ENCODE data around the gene SLC31A1.

Gene SLC31A1

GRCh38 chr9:113309204-113309813 is 88.0 kb downstream of the SLC31A1 start:
- peak; percentile 90 for TF ChIP-seq CTCF (IDR thresholded peaks at IDR 0.05; ENCODE audit: insufficient read depth, low read depth, low read length, missing control alignments)
- no peak overlapping the region for H3K4me3 ChIP-seq (ENCODE audit: low read length)
- DNase-seq (ENCODE audit: low read depth) = peak; percentile 60

GRCh38 chr9:113310538-113310937 is 89.2 kb downstream of the SLC31A1 start:
- no peak for DNase-seq (ENCODE audit: low read depth)
- no peak overlapping the region for H3K4me3 ChIP-seq (ENCODE audit: low read length)
- no peak for TF ChIP-seq CTCF (IDR thresholded peaks at IDR 0.05; ENCODE audit: insufficient read depth, low read depth, low read length, missing control alignments)

GRCh38 chr9:113311961-113312360 is 90.6 kb downstream of the SLC31A1 start:
- no peak overlapping the region for H3K4me3 ChIP-seq (ENCODE audit: low read length)
- no peak for TF ChIP-seq CTCF (IDR thresholded peaks at IDR 0.05; ENCODE audit: insufficient read depth, low read depth, low read length, missing control alignments)
- no peak for DNase-seq (ENCODE audit: low read depth)

- H3K4me3 ChIP-seq (ENCODE audit: low read length) = no peak overlapping the region
- no peak for TF ChIP-seq CTCF (IDR thresholded peaks at IDR 0.05; ENCODE audit: insufficient read depth, low read depth, low read length, missing control alignments)
- DNase-seq (ENCODE audit: low read depth) = no peak
Observed at GRCh38 chr9:113313261-113313660, 91.9 kb downstream of the SLC31A1 start.
